Stimulated activated naive CD4-positive, alpha-beta T cell treated with Interleukin-2 at 50 U/mL for 16 hours (primary cell): ENCODE data around the gene TCF7L2.

Experiments
- DNase-seq: peaks from one replicate; lab custom pipeline; 2025; lab: John Stamatoyannopoulos, UW

TCF7L2 gene

GRCh38 chr10:113024930-113025329 lies 74.9 kb downstream of the TCF7L2 start:
- no peak for DNase-seq

- DNase-seq = no peak
Measured at GRCh38 chr10:113025487-113025886, 75.4 kb downstream of the TCF7L2 start.

- DNase-seq = no peak
Measured at GRCh38 chr10:113026679-113027078, 76.6 kb downstream of the TCF7L2 start.

GRCh38 chr10:113027230-113027573 lies 77.2 kb downstream of the TCF7L2 start:
- no peak for DNase-seq

GRCh38 chr10:113027574-113028455 lies 77.8 kb downstream of the TCF7L2 start:
- DNase-seq = no peak

GRCh38 chr10:113028456-113029440 lies 78.7 kb downstream of the TCF7L2 start:
- no peak for DNase-seq

GRCh38 chr10:113030453-113030852 lies 80.4 kb downstream of the TCF7L2 start:
- DNase-seq = no peak

- no peak for DNase-seq
Measured at GRCh38 chr10:113031147-113031546, 81.1 kb downstream of the TCF7L2 start.

- DNase-seq = no peak
Measured at GRCh38 chr10:113033991-113034390, 83.9 kb downstream of the TCF7L2 start.

- DNase-seq = no peak
Measured at GRCh38 chr10:113035732-113036312, 85.8 kb downstream of the TCF7L2 start.

- no peak for DNase-seq
Measured at GRCh38 chr10:113036619-113037018, 86.6 kb downstream of the TCF7L2 start.

GRCh38 chr10:113037218-113037617 lies 87.2 kb downstream of the TCF7L2 start:
- no peak for DNase-seq

GRCh38 chr10:113038183-113038582 lies 88.1 kb downstream of the TCF7L2 start:
- DNase-seq = no peak

GRCh38 chr10:113038985-113039384 lies 88.9 kb downstream of the TCF7L2 start:
- no peak for DNase-seq

- no peak for DNase-seq
Measured at GRCh38 chr10:113041324-113041723, 91.3 kb downstream of the TCF7L2 start.

GRCh38 chr10:113041841-113042750 lies 92.0 kb downstream of the TCF7L2 start:
- DNase-seq = no peak

GRCh38 chr10:113042868-113043267 lies 92.8 kb downstream of the TCF7L2 start:
- DNase-seq = no peak

GRCh38 chr10:113044016-113044755 lies 94.1 kb downstream of the TCF7L2 start:
- no peak for DNase-seq

- DNase-seq = no peak
Measured at GRCh38 chr10:113045147-113046055, 95.4 kb downstream of the TCF7L2 start.

GRCh38 chr10:113047151-113047550 lies 97.1 kb downstream of the TCF7L2 start:
- no peak for DNase-seq
